MM.1S (cell line): ENCODE data around the gene KIAA1671.

Experiments used
- DNase-seq: peaks from one replicate; pipeline ENCODE4 v3.0.0-alpha.2; 2015
- H2AFZ ChIP-seq: fragments of 300-600 bp; sonication (generic); 2 replicates; pipeline ENCODE4 v1.6.0; 2016; ENCODE audit warnings: antibody characterized with exemption, low read length
- H3F3A ChIP-seq: fragments of 300-600 bp; sonication (generic); 2 replicates; pipeline ENCODE4 v1.6.1; 2016; ENCODE audit warnings: mild to moderate bottlenecking, antibody characterized with exemption, low read length, moderate library complexity, mixed read lengths; ENCODE audit not compliant: insufficient read depth
- H3K27ac ChIP-seq: fragments of 300-600 bp; sonication (generic); 2 replicates; pipeline ENCODE4 v1.5.1; 2016; ENCODE audit warnings: mild to moderate bottlenecking, low read length
- H3K27me3 ChIP-seq: fragments of 300-600 bp; sonication (generic); replicated peaks from 2 replicates; pipeline ENCODE4 v1.6.0; 2016; ENCODE audit warnings: low read length; ENCODE audit not compliant: insufficient read depth
- H3K36me3 ChIP-seq: fragments of 300-600 bp; sonication (generic); replicated peaks from 2 replicates; pipeline ENCODE4 v1.6.1; 2016; ENCODE audit warnings: mild to moderate bottlenecking, low read length, mixed read lengths; ENCODE audit not compliant: insufficient read depth
- H3K4me1 ChIP-seq: fragments of 300-600 bp; sonication (generic); 2 replicates; pipeline ENCODE4 v1.6.1; 2016; ENCODE audit warnings: low read length, mixed read lengths
- H3K4me2 ChIP-seq: fragments of 300-600 bp; sonication (generic); 2 replicates; pipeline ENCODE4 v1.6.0; 2016; ENCODE audit warnings: low read depth, low read length
- H3K4me3 ChIP-seq: fragments of 300-600 bp; sonication (generic); 2 replicates; pipeline ENCODE4 v1.5.1; 2016; ENCODE audit warnings: low read length, mixed read lengths
- H3K79me2 ChIP-seq: fragments of 300-600 bp; sonication (generic); 2 replicates; pipeline ENCODE4 v1.6.1; 2016; ENCODE audit warnings: mixed run types, low read length, mixed read lengths
- H3K9ac ChIP-seq: fragments of 300-600 bp; sonication (generic); 2 replicates; pipeline ENCODE4 v1.6.1; 2016; ENCODE audit warnings: low read length, mixed read lengths
- H3K9me2 ChIP-seq: fragments of 300-600 bp; sonication (generic); replicated peaks from 2 replicates; pipeline ENCODE4 v1.6.1; 2016; ENCODE audit warnings: mild to moderate bottlenecking, low read length, mixed read lengths; ENCODE audit not compliant: insufficient read depth
- H3K9me3 ChIP-seq: fragments of 300-600 bp; sonication (generic); replicated peaks from 2 replicates; pipeline ENCODE4 v1.6.1; 2016; ENCODE audit warnings: mild to moderate bottlenecking, low read length, mixed read lengths; ENCODE audit not compliant: insufficient read depth
- H4K20me1 ChIP-seq: fragments of 300-600 bp; sonication (generic); 2 replicates; pipeline ENCODE4 v1.6.1; 2016; ENCODE audit warnings: mild to moderate bottlenecking, low read length, moderate library complexity, mixed read lengths; ENCODE audit not compliant: insufficient read depth
- CTCF ChIP-seq: fragments of 300-600 bp; sonication (generic); IDR thresholded peaks from 2 replicates; pipeline ENCODE4 v1.5.1; 2016; ENCODE audit warnings: antibody characterized with exemption, low read length, mixed read lengths
- EZH2 ChIP-seq: fragments of 300-600 bp; sonication (generic); optimal IDR thresholded peaks from 2 replicates; pipeline ENCODE3; 2017; ENCODE audit warnings: low read depth, mild to moderate bottlenecking, antibody characterized with exemption, low read length, mixed read lengths
- EZH2phosphoT487 ChIP-seq: fragments of 300-600 bp; sonication (generic); IDR thresholded peaks from 2 replicates; pipeline ENCODE4 v1.6.1; 2018; ENCODE audit warnings: antibody characterized with exemption, low read length

The KIAA1671 gene

GRCh38 chr22:25125693-25126357, 173.3 kb downstream of the KIAA1671 start:
- H2AFZ ChIP-seq: no peak overlapping the region
- H3K4me2 ChIP-seq: no peak overlapping the region
- H3K9ac ChIP-seq: no peak overlapping the region
- H3K27ac ChIP-seq: no peak overlapping the region
- H3K4me3 ChIP-seq: no peak overlapping the region
- DNase-seq: no peak
- H3K36me3 ChIP-seq: no peaks in the 10 kb centered on the region
- H3K9me2 ChIP-seq: no peaks in the 10 kb centered on the region
- H3F3A ChIP-seq: no peaks in the 10 kb centered on the region
- no peak for TF ChIP-seq CTCF
- no peak for TF ChIP-seq EZH2
- TF ChIP-seq EZH2phosphoT487: no peak
- peaks cover 8% of the 10 kb centered on the region; the same call in 1 of the 2 replicates for H3K27me3 ChIP-seq
- no peaks in the 10 kb centered on the region for H3K79me2 ChIP-seq
- no peaks in the 10 kb centered on the region for H3K9me3 ChIP-seq
- H4K20me1 ChIP-seq: no peaks in the 10 kb centered on the region
- H3K4me1 ChIP-seq: no peaks in the 10 kb centered on the region

GRCh38 chr22:25126510-25126909, 174.0 kb downstream of the KIAA1671 start:
- H3K36me3 ChIP-seq: no peaks in the 10 kb centered on the region
- DNase-seq: no peak

GRCh38 chr22:25127318-25127717, 174.8 kb downstream of the KIAA1671 start:
- H3K27me3 ChIP-seq: peaks cover 8% of the 10 kb centered on the region; the same call in 1 of the 2 replicates
- H3K9ac ChIP-seq: no peak overlapping the region
- no peak for DNase-seq
- no peaks in the 10 kb centered on the region for H4K20me1 ChIP-seq
- H3K79me2 ChIP-seq: no peaks in the 10 kb centered on the region
- no peaks in the 10 kb centered on the region for H3K36me3 ChIP-seq
- no peak overlapping the region for H3K27ac ChIP-seq
- H3K4me1 ChIP-seq: no peaks in the 10 kb centered on the region
- no peaks in the 10 kb centered on the region for H3K9me3 ChIP-seq
- H3K9me2 ChIP-seq: no peaks in the 10 kb centered on the region
- H2AFZ ChIP-seq: no peak overlapping the region
- H3F3A ChIP-seq: no peaks in the 10 kb centered on the region
- no peak overlapping the region for H3K4me2 ChIP-seq
- no peak overlapping the region for H3K4me3 ChIP-seq
- TF ChIP-seq CTCF: no peak
- TF ChIP-seq EZH2: no peak
- TF ChIP-seq EZH2phosphoT487: no peak

More at GRCh38 chr22:25126510-25126909, 174.0 kb downstream of the KIAA1671 start:
- H3K4me1 ChIP-seq: no peaks in the 10 kb centered on the region
- H3K4me2 ChIP-seq: no peak overlapping the region
- H3K27ac ChIP-seq: no peak overlapping the region
- H3K9ac ChIP-seq: no peak overlapping the region
- H3K27me3 ChIP-seq: peaks cover 8% of the 10 kb centered on the region; the same call in 1 of the 2 replicates
- no peaks in the 10 kb centered on the region for H4K20me1 ChIP-seq
- no peaks in the 10 kb centered on the region for H3F3A ChIP-seq
- TF ChIP-seq EZH2phosphoT487 (no peak), CTCF (no peak), EZH2 (no peak)
- H3K9me2 ChIP-seq: no peaks in the 10 kb centered on the region
- H2AFZ ChIP-seq: no peak overlapping the region
- no peaks in the 10 kb centered on the region for H3K79me2 ChIP-seq
- no peak overlapping the region for H3K4me3 ChIP-seq
- H3K9me3 ChIP-seq: no peaks in the 10 kb centered on the region
